H1 (cell line): ENCODE data around the gene NFXL1. TPM values are rescaled to one million over a fixed set of nuclear protein-coding genes. Genes with fewer than 3 reads are reported as not detected.

ENCODE experiments used
- CTCF ChIA-PET: fragments of 300-600 bp; sonication (Branson Sonifier 250); formaldehyde crosslinking; loops from one replicate; lab custom pipeline; 2021; ENCODE audit not compliant: partially characterized antibody; lab: Charles Lee
- POLR2A ChIA-PET: fragments of 300-600 bp; sonication (Branson Sonifier 250); formaldehyde crosslinking; loops from one replicate; lab custom pipeline; 2021; ENCODE audit warnings: inconsistent platforms; ENCODE audit not compliant: partially characterized antibody; lab: Charles Lee
- DNase-seq, 2 experiments: peaks; one replicate each; pipeline versions ENCODE4 v3.0.0 to v3.0.0-alpha.2; 2010 to 2022; ENCODE audit warnings: low spot score in 2 of 2, low read depth in 1 of 2, mixed read lengths in 1 of 2
- FAIRE-seq: peaks from 2 replicates; lab custom pipeline; 2011; peaks lifted over from hg19 to GRCh38; lab: Jason Lieb, UNC
- H2AFZ ChIP-seq: 2 replicates; pipeline ENCODE4 v1.8.1; 2012; ENCODE audit warnings: low read length, inconsistent platforms
- H2AK5ac ChIP-seq: 2 replicates; pipeline ENCODE4 v1.6.1; 2013; ENCODE audit warnings: low read depth, low read length
- H2BK120ac ChIP-seq: replicated peaks from 2 replicates; pipeline ENCODE3; 2013; ENCODE audit warnings: low read depth, low read length, inconsistent platforms
- H2BK12ac ChIP-seq: 2 replicates; pipeline ENCODE4 v1.6.1; 2013; ENCODE audit warnings: low read depth, low read length
- H2BK15ac ChIP-seq: 2 replicates; pipeline ENCODE4 v1.6.1; 2013; ENCODE audit warnings: low read length
- H2BK20ac ChIP-seq: 2 replicates; pipeline ENCODE4 v1.6.1; 2013; ENCODE audit warnings: low read length
- H2BK5ac ChIP-seq: 2 replicates; pipeline ENCODE4 v1.6.1; 2013; ENCODE audit warnings: low read depth, low read length
- H3K14ac ChIP-seq: 2 replicates; pipeline ENCODE4 v1.6.1; 2013; ENCODE audit warnings: inconsistent platforms; ENCODE audit not compliant: insufficient read length
- H3K18ac ChIP-seq: 2 replicates; pipeline ENCODE4 v1.6.1; 2013; ENCODE audit warnings: low read length; ENCODE audit errors: extremely low read depth
- H3K23ac ChIP-seq: 2 replicates; pipeline ENCODE4 v1.6.1; 2013; ENCODE audit warnings: inconsistent platforms; ENCODE audit not compliant: insufficient read length
- H3K23me2 ChIP-seq: 2 replicates; pipeline ENCODE4 v1.6.1; 2013; ENCODE audit warnings: low read depth, low read length
- H3K27ac ChIP-seq: 2 replicates; pipeline ENCODE4 v1.6.1; 2011; ENCODE audit warnings: low read depth, low read length, inconsistent platforms
- H3K27me3 ChIP-seq, 4 experiments: replicated peaks in 1 of 4; 1 replicate in 1 of 4; 2 replicates in 3 of 4; pipeline versions ENCODE4 v1.6.1 to v1.8.1; 2011 to 2013; ENCODE audit warnings: low read length in 3 of 4, mild to moderate bottlenecking in 3 of 4, inconsistent platforms in 2 of 4, mixed read lengths in 2 of 4, moderate library complexity in 1 of 4; ENCODE audit not compliant: control insufficient read depth in 3 of 4, insufficient read depth in 3 of 4; ENCODE audit errors: extremely low read depth in 1 of 4
- H3K36me3 ChIP-seq, 4 experiments: 2 replicates each; pipeline versions ENCODE4 v1.6.1 to v1.8.1; 2011 to 2013; ENCODE audit warnings: mild to moderate bottlenecking in 4 of 4, low read length in 3 of 4, moderate library complexity in 2 of 4, control low read depth in 1 of 4, inconsistent platforms in 1 of 4; ENCODE audit not compliant: insufficient read depth in 4 of 4, control insufficient read depth in 2 of 4
- H3K4ac ChIP-seq: replicated peaks from 2 replicates; pipeline ENCODE3; 2013; ENCODE audit warnings: low read length, low read depth, mixed read lengths, inconsistent platforms; ENCODE audit not compliant: insufficient read length
- H3K4me1 ChIP-seq, 4 experiments: replicated peaks in 1 of 4; 1 replicate in 1 of 4; 2 replicates in 3 of 4; pipeline versions ENCODE4 v1.6.1 to v1.8.1; 2011 to 2013; ENCODE audit warnings: low read length in 3 of 4, inconsistent platforms in 2 of 4, mixed read lengths in 1 of 4; ENCODE audit not compliant: insufficient read depth in 4 of 4, control insufficient read depth in 3 of 4
- H3K4me2 ChIP-seq, 2 experiments: 2 replicates each; pipeline versions ENCODE4 v1.6.1 to v1.8.1; 2011 to 2013; ENCODE audit warnings: low read depth in 2 of 2, low read length in 2 of 2, control low read depth in 1 of 2, inconsistent platforms in 1 of 2, mild to moderate bottlenecking in 1 of 2; ENCODE audit not compliant: insufficient read depth in 1 of 2
- H3K4me3 ChIP-seq, 4 experiments: fragments of 200-600, 300-600 bp in 1 of 4; sonication (generic), shearing (Covaris generic), sonication (Bioruptor Twin) in 1 of 4; 2 replicates each; pipeline versions ENCODE4 v1.5.1 to v1.8.1; 2011 to 2016; ENCODE audit warnings: low read length in 4 of 4, low read depth in 3 of 4, control low read depth in 2 of 4, inconsistent platforms in 2 of 4, mild to moderate bottlenecking in 2 of 4, mixed read lengths in 1 of 4, moderate library complexity in 1 of 4; ENCODE audit not compliant: insufficient read depth in 2 of 4; ENCODE audit errors: extremely low read depth in 1 of 4
- H3K56ac ChIP-seq: replicated peaks from 2 replicates; pipeline ENCODE3; 2013; ENCODE audit warnings: low read depth, mild to moderate bottlenecking, mixed read lengths, low read length, inconsistent platforms; ENCODE audit not compliant: insufficient read length
- H3K79me1 ChIP-seq: 2 replicates; pipeline ENCODE4 v1.6.1; 2013; ENCODE audit warnings: low read depth, low read length, control low read depth
- H3K79me2 ChIP-seq, 2 experiments: 2 replicates each; pipeline versions ENCODE4 v1.6.1 to v1.8.1; 2012 to 2013; ENCODE audit warnings: low read length in 2 of 2, mild to moderate bottlenecking in 2 of 2, inconsistent platforms in 1 of 2; ENCODE audit not compliant: insufficient read depth in 2 of 2, control insufficient read depth in 1 of 2
- H3K9ac ChIP-seq, 4 experiments: replicated peaks in 1 of 4; 1 replicate in 1 of 4; 2 replicates in 3 of 4; pipeline versions ENCODE4 v1.6.1 to v1.8.1; 2011 to 2013; ENCODE audit warnings: low read depth in 3 of 4, low read length in 3 of 4, control low read depth in 2 of 4, mild to moderate bottlenecking in 2 of 4, moderate library complexity in 2 of 4, inconsistent platforms in 1 of 4; ENCODE audit errors: extremely low read depth in 1 of 4
- H3K9me3 ChIP-seq, 2 experiments: 2 replicates each; pipeline versions ENCODE4 v1.6.1 to v1.8.1; 2012 to 2013; ENCODE audit warnings: mild to moderate bottlenecking in 2 of 2, moderate library complexity in 2 of 2, control low read depth in 1 of 2, inconsistent platforms in 1 of 2, low read depth in 1 of 2, low read length in 1 of 2, mixed read lengths in 1 of 2; ENCODE audit not compliant: insufficient read depth in 2 of 2
- H4K20me1 ChIP-seq, 2 experiments: replicated peaks in 1 of 2; 2 replicates each; pipeline versions ENCODE3 to v1.8.1; 2011 to 2013; ENCODE audit warnings: inconsistent platforms in 2 of 2, low read length in 2 of 2, mild to moderate bottlenecking in 1 of 2; ENCODE audit not compliant: insufficient read depth in 2 of 2, control insufficient read depth in 1 of 2
- H4K5ac ChIP-seq: 2 replicates; pipeline ENCODE4 v1.6.1; 2013; ENCODE audit warnings: low read length, low read depth, mixed read lengths, inconsistent platforms; ENCODE audit not compliant: insufficient read length
- H4K8ac ChIP-seq: 2 replicates; pipeline ENCODE4 v1.8.0; 2013; ENCODE audit warnings: mild to moderate bottlenecking, moderate library complexity, low read length, inconsistent platforms; ENCODE audit not compliant: insufficient read depth; ENCODE audit errors: extremely low read depth
- H4K91ac ChIP-seq: replicated peaks from 2 replicates; pipeline ENCODE3; 2013; ENCODE audit warnings: low read length, mixed read lengths, inconsistent platforms; ENCODE audit not compliant: insufficient read length
- FOSL1 ChIP-seq: IDR thresholded peaks from 2 replicates; pipeline ENCODE4 v1.6.1; 2011; ENCODE audit warnings: mild to moderate bottlenecking, low read depth, low read length, moderate library complexity; ENCODE audit not compliant: insufficient read depth
- MAFK ChIP-seq: IDR thresholded peaks from 2 replicates; pipeline ENCODE4 v1.6.1; 2012; ENCODE audit warnings: low read depth, mild to moderate bottlenecking, improper control_type of control experiment, low read length
- WGBS, 2 experiments: shearing (Covaris generic) in 1 of 2; methylation state at CpG; one replicate each; pipeline versions ENCODE4 v1.1.6 to v1.1.7; 2013 to 2015; ENCODE audit warnings: low lambda C conversion rate in 2 of 2, mixed read lengths in 2 of 2, inconsistent platforms in 1 of 2, low coverage in 1 of 2, missing lambda C conversion rate in 1 of 2; ENCODE audit not compliant: insufficient replicate concordance in 2 of 2, insufficient coverage in 1 of 2, insufficient read length in 1 of 2; ENCODE audit errors: extremely low coverage in 1 of 2, missing lambda C conversion rate in 1 of 2; 5-methylcytosine and 5-hydroxymethylcytosine counted together
- polyA plus RNA-seq, 7 experiments: library from polyadenylated mRNA; depleted of rRNA in 3 of 7; stranded (reverse) in 5 of 7; unstranded in 2 of 7; fragments of >200 nt in 5 of 7; fragments of 200-250 nt in 2 of 7; gene quantifications; 1 replicate in 5 of 7; 2 replicates in 1 of 7; 4 replicates in 1 of 7; pipeline versions ENCODE4 v1.2.1 to v1.2.3, GENCODE V29; 2011 to 2013; ENCODE audit warnings: missing spikeins in 2 of 7, mixed read lengths in 2 of 7
- total RNA-seq: library from RNA; stranded (reverse); fragmentation: NEBNext Ultra II Directional; extraction: Animal tissue kit (Norgen Biotek cat#: 25700); gene quantifications from 2 replicates; pipeline ENCODE4 v1.2.1, GENCODE V29; 2021

The NFXL1 gene
- total and polyA plus RNA-seq, 2 of the 8 experiments (the other 6 are each of a cell fraction or from before 2014, with no cell fraction given), result 10.0 to 29.5 TPM

GRCh38 chr4:47858006-47858405, 56.4 kb downstream of the NFXL1 start:
- no peaks in the 10 kb centered on the region for H3K9me3 ChIP-seq
- no peak overlapping the region for H3K23ac ChIP-seq
- H2BK5ac ChIP-seq, result no peak overlapping the region
- H2BK15ac ChIP-seq, result no peak overlapping the region
- no peak overlapping the region for H3K4ac ChIP-seq
- no peaks in the 10 kb centered on the region for H3K27me3 ChIP-seq
- no peak overlapping the region for H4K8ac ChIP-seq
- peaks cover 0 to 15% (median 1%) of the 10 kb centered on the region in 4 experiments; a peak in 5 of 8 replicates for H3K36me3 ChIP-seq
- no peak overlapping the region for H3K4me3 ChIP-seq
- H3K9ac ChIP-seq, result no peak overlapping the region
- no peak for TF ChIP-seq FOSL1
- TF ChIP-seq MAFK, result peak; percentile 77; the same call in 1 of the 2 replicates
- TF ChIP-seq, all 59 proteins: peak for 1
- DNase-seq, result no peak
- Histone ChIP-seq H3K4me2 (no peak overlapping the region), H2BK12ac (no peak overlapping the region), H3K79me1 (no peaks in the 10 kb centered on the region), H3K79me2 (no peaks in the 10 kb centered on the region; a peak in 1 of 4 replicates), H2AK5ac (no peak overlapping the region), H3K27ac (no peak overlapping the region), H3K4me1 (no peaks in the 10 kb centered on the region), H4K5ac (no peak overlapping the region), H4K20me1 (no peaks in the 10 kb centered on the region), H3K56ac (no peak overlapping the region), H4K91ac (no peak overlapping the region), H3K23me2 (no peaks in the 10 kb centered on the region), H2BK20ac (no peak overlapping the region), H2AFZ (no peak overlapping the region), H2BK120ac (no peak overlapping the region), H3K18ac (no peak overlapping the region), H3K14ac (no peak overlapping the region)
- 97% methylated on average over 2 of the region's 2 CpGs; no CpG with 5 or more reads in 1 of the 2 experiments for WGBS, 2 experiments
- CTCF ChIA-PET, result no interaction called here
- FAIRE-seq, result no peak
- POLR2A ChIA-PET, result interaction anchor here (1.0 kb wide), 1 partner anchor 10 kb away, joined by 3 read pairs; no protein-coding TSS in a partner anchor
